GM21723 (cell line): ENCODE results near the gene STIL.
A peak's percentile ranks its signal among the peaks of the same experiment; 100 is the strongest.
"Not testable (repeated sequence)": the region's sequence is repeated elsewhere in the genome, so short reads cannot be mapped to it uniquely, and the experiment has no call there.

ENCODE experiments used
- ATAC-seq: cut with Tn5 transposase; IDR thresholded peaks from one replicate; pipeline ENCODE4 v1.9.1; 2021; ENCODE audit warnings: mild to moderate bottlenecking, moderate library complexity; ENCODE audit not compliant: unreplicated experiment

STIL gene

GRCh38 chr1:47313915-47314664 lies at the start of gene STIL:
Gene STIL (minus strand): TSS chr1:47314147. CDS start chr1:47310319, 3,828 bp downstream.
- peak; percentile 97 for ATAC-seq

- no peak for ATAC-seq
Observed at GRCh38 chr1:47362828-47363227, 48.9 kb upstream of the STIL start.

- no peak for ATAC-seq
Observed at GRCh38 chr1:47361380-47361779, 47.4 kb upstream of the STIL start.

GRCh38 chr1:47351305-47351704 lies 37.4 kb upstream of the STIL start:
- peak; percentile 81 for ATAC-seq

GRCh38 chr1:47348246-47348645 lies 34.3 kb upstream of the STIL start:
- ATAC-seq: no peak

- no peak for ATAC-seq
Observed at GRCh38 chr1:47347735-47348134, 33.8 kb upstream of the STIL start.

GRCh38 chr1:47346979-47347378 lies 33.0 kb upstream of the STIL start:
- not testable (repeated sequence) for ATAC-seq

GRCh38 chr1:47340227-47340626 lies 26.3 kb upstream of the STIL start:
- ATAC-seq: no peak

- no peak for ATAC-seq
Observed at GRCh38 chr1:47338249-47339077, 24.5 kb upstream of the STIL start.

GRCh38 chr1:47337350-47337749 lies 23.4 kb upstream of the STIL start:
- ATAC-seq: no peak

- ATAC-seq: no peak
Observed at GRCh38 chr1:47334765-47335435, 21.0 kb upstream of the STIL start.

GRCh38 chr1:47333922-47334764 lies 20.2 kb upstream of the STIL start:
- ATAC-seq: peak; percentile 89

- peak; percentile 77 for ATAC-seq
Observed at GRCh38 chr1:47333578-47333921, 19.6 kb upstream of the STIL start, which contains the start of gene CMPK1. Gene CMPK1 (plus strand): TSS chr1:47333790. CDS start chr1:47333946, 156 bp downstream.

GRCh38 chr1:47332779-47333577 lies 19.0 kb upstream of the STIL start:
- no peak for ATAC-seq

- no peak for ATAC-seq
Observed at GRCh38 chr1:47331875-47332274, 17.9 kb upstream of the STIL start.

GRCh38 chr1:47330212-47330611 lies 16.3 kb upstream of the STIL start:
- ATAC-seq: no peak

- ATAC-seq: no peak
Observed at GRCh38 chr1:47328992-47329391, 15.0 kb upstream of the STIL start.

- no peak for ATAC-seq
Observed at GRCh38 chr1:47326271-47326670, 12.3 kb upstream of the STIL start.

- no peak for ATAC-seq
Observed at GRCh38 chr1:47325528-47325927, 11.6 kb upstream of the STIL start.

GRCh38 chr1:47324682-47325081 lies 10.7 kb upstream of the STIL start:
- ATAC-seq: no peak
